GM19324 (cell line): Measurements from ENCODE around the gene GALC.

Source experiments
- ATAC-seq: cut with Tn5 transposase; IDR thresholded peaks from one replicate; pipeline ENCODE4 v1.9.1; 2021; ENCODE audit warnings: mild to moderate bottlenecking, moderate library complexity; ENCODE audit not compliant: unreplicated experiment, low FRiP score

The GALC gene

DNA sequence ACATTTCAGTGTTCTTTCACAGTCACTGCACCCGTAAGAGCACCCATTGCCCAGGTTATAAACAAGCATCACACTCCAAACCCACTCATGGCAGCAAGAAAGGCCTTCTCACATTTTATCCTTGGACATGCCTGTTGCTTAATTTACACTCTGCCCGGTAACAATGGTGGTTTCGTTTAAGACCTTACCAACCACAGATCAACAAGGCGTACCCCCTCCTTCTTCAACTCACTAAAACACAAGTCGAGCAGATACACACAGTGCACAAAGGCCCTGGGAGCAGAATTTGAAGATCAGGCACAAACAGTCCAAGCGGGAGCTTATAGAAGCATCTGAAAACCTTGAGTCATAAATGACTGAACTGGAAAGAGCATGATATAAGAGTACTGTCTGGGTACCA, 98.1 kb downstream of the GALC start:
- no peak for ATAC-seq

DNA sequence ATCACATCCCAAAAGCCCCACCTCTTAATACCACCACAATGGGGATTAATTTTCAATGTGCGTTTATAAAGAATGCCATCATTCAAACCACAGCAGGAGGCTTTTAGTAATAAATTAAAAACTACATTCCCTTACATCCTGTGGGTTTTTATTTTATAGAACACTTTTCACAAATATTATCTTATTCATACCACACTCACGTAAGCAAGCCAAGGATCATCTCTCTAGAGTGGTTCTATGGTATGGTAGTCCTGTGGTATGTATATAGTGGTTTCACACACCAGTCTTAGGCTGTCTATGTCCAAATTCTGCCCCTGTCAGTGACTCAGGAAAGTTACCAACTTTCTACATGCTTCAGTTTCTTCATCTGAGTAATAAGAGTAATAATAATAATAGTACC, 100.2 kb downstream of the GALC start:
- ATAC-seq: no peak

DNA sequence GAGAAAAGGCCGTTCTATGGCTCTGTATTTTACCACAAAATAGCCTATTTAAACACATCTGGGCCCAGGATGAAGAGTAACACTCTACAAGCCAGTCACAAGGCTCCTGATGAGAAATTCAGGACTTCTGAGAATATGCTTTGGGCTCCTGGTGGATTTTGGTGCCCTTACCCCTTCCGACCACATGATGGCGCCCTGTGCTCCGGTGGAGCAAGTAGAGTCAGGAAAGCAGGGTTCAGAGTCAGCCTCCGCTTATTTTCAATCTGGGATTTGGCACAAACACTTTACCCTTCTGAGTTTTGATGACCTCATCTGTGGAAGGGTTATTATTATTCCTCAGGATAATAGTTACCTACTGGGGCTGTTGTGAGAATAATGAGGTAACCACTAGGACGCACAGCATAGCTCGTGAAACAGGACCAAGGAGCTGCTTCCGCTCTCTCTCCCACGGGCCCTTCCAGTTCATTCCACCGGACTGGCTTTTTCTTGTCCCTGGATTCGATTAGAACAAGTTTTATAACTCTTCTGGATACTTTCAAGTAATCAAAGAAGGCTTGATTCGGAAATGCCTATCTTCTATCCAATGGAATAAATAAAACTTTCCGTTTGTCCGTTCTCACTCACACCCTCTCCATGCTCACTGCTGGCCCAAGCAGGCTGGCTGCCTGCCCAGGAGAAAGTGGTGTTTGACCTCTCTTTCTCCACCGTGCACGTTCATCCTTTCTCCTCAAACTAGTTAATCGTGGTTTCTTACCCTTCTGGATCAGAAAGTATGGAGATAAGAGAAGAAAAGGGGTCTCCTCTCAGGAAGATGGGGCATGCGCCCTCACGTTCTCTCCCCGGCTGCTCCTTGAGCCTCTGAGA, 104.6 kb downstream of the GALC start:
- no peak for ATAC-seq

DNA sequence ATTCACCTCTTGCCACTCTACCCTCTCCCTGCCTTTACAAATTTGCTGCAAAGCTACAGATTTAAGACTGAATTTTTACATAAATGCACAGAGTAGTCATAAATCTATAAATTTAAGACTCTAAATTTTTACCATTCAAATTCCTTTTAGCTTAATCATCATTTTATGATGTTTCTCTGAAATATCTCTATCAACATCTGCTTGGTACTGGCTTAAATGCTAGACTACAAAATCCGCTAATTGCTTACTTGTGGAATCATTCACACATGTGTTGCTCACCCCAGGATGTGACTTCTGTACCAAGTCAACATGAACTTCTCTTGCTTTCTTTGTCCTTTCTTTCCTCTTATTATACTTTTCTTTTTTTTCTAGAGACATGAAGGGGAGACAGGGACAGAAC, 109.2 kb downstream of the GALC start:
- no peak for ATAC-seq
